ELF-1 (cell line): ENCODE measurements around the gene JAK1.
"Not testable (repeated sequence)": the region's sequence is repeated elsewhere in the genome, so short reads cannot be mapped to it uniquely, and the experiment has no call there.

ENCODE experiments used
- DNase-seq: peaks from one replicate; pipeline ENCODE4 v3.0.0-alpha.2; 2016; ENCODE audit warnings: low read depth, low spot score

JAK1 gene

GRCh38 chr1:64922336-64922735 is 44.0 kb downstream of the JAK1 start:
- DNase-seq = no peak

DNA sequence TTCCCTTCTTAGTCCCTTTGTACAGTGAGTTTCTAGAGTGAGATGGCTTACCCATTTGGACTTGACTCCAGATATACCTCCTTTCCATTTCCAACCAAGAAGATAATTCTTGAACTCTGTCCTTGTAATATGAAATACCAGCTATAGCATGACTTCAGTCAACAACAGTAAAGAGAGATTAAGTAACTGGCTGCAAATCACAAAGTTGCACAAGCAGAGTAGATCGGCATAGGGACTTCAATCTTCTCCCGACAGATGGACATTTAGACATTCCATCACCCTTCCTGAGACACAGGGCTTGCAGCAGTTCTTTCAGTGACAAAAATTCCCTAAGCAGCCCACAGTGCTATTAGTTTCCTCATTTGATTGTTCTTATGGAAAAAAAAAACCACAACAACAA is 44.6 kb downstream of the JAK1 start:
- no peak for DNase-seq

DNA sequence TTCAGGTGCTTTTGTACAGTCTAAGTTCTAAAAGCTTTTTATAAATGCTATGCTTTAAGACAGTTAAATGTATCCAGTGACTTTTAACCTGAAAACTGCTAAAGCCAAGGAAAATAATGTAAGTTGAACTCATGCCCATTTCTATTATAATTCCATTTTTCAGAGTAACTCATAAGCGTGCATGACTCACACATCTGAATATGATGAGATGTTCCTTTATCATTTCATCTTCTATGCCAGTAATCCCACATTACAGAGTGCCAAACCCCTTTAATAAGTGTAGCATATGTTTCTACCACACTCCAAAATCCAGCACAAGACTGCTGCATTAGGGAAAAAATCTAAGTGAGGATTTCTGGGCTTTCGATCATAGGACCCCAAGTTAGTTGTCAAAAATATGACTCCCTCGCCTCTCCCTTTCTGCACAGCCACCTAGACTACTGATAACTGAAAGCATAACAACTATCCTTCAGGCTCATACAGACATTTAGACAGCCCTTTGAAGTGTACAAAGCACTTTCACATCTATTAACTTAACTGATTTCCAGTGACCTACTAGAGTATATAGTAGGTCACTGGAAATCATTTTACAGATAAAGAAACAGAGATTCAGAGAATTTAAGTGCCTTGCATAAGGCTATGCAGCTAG is 45.3 kb downstream of the JAK1 start:
- no peak for DNase-seq

GRCh38 chr1:64919120-64919519 is 47.2 kb downstream of the JAK1 start:
- DNase-seq = not testable (repeated sequence)

- DNase-seq = no peak
Observed at GRCh38 chr1:64917907-64918306, 48.4 kb downstream of the JAK1 start.

GRCh38 chr1:64917328-64917861 is 49.0 kb downstream of the JAK1 start:
- DNase-seq = peak; percentile 32

DNA sequence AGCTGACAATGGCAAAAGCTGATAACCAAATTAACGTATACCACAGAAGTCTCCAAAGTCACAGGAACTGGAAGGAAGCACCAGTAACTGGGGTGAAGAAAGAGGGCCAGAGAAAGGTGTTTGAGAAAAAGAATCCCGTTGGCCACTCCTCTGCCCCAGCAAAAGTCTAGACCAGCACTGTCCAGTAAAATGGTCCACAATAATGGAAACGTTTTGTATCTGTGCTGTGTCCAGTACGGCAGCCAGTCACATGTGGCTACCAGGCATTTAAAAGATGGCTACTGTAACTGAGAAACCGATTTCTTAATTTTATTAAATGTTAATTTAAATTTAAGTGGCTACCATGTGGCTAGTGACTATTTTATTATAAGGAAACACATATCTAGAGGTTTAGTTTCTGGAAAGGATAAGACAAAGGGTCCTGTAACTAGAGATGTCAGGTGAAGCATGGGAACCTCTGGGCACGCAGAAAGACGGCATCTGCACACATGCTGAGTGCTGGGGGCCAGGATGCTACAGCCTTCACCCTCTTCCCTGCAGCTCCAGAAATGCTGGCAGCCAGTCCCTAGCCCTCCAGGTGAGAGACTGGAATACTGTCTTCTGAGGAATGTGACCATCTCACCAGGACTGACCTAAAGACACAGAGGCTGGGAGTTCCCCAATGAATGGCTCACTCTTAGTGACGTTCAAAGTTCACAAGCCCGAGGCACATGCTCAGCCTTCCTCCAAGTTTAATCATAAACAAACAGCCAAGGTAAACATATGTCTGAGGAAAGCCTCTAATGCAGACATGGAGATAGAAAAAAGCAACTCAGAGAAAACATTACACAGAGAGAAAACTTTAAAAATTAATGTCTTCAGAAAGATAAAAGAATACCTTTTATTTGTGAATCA is 50.7 kb downstream of the JAK1 start:
- peak; percentile 78 for DNase-seq

DNA sequence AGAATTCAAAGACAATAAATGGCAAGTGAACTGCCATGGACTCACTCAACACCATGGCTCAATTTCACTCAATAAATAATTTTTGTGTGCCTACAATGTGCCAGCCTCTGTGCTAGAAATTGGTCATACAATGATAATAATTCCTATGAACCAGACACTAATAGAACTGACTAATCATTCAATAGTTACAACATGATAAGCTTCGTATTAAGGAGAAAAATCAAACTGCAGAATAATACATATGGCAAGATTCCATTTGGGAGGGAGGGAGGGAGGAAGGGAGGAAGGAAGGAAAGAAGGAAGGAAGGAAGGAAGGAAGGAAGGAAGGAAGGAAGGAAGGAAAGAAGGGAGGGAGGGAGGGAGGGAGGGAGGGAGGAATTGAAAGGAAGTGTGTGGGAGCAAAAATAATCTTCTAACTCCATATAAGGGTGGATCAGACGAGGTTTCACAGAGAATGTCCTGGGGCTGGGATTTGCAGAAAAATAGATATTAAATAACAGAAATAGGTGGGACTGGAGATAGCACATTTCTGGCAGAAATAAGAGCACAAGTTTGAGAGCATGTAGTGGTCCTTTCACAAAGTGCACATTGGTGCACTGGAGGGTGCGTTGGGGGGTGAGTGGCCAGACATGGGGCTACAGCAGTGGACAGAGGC is 52.9 kb downstream of the JAK1 start:
- DNase-seq = no peak

DNA sequence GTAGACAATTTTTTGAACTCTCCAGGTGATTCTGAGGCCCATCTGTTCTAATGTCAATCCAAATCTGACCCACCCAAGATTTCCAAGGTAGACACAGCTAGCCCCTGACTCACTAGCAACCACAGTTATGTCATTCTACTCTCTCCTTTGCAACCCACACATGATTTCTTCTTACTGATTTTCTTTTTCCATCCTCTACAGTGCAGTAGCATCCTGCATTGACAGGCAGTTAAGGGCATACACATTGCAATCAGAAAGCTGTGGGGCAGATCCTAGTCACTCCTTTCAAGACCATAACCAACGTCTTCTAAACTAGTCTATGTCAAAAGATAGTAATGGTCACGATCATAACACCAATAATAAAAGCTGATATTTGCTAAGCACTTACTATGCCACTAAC is 54.2 kb downstream of the JAK1 start:
- DNase-seq = no peak

- DNase-seq = no peak
Observed at GRCh38 chr1:64911326-64911725, 55.0 kb downstream of the JAK1 start.

GRCh38 chr1:64909031-64909430 is 57.3 kb downstream of the JAK1 start:
- no peak for DNase-seq

- no peak for DNase-seq
Observed at GRCh38 chr1:64908575-64908974, 57.8 kb downstream of the JAK1 start.

- DNase-seq = no peak
Observed at GRCh38 chr1:64906447-64906846, 59.9 kb downstream of the JAK1 start.

DNA sequence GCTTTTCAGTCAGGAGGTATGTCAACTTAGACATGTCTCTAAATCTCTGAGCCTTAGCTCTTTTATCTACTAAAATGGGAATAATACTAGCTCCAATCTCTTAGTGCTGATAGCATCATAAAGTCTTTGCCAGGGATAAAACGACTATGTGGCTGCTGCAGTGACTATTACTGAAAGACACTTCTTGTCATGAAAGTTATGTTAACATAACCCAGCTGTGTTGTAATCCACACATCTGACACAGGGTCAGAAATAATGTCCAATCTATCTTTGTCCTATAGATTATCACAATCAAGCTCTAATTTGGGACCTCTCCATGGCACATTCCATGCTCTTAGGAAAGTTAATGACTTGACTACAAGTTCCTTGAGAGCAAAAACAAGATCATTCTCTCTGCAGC is 62.8 kb downstream of the JAK1 start:
- no peak for DNase-seq

DNA sequence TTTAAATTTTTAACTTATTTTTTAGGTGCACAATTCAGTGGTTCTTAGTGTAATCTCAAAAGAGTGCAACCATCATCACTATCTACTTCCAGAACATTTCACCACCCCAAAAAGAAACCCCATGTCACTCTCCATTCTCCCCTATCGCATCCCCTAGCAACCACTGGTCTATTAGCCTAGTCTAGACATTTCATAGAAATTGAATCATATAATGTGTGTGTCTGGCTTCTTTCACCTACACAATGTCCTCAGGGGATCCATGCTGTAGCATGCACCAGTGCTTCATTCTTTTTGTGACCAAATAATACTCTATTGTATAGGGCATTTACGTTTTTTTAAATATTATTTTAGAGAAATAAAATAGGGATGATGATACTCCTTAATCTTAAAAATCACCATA is 64.7 kb downstream of the JAK1 start:
- DNase-seq = no peak

GRCh38 chr1:64900916-64901315 is 65.4 kb downstream of the JAK1 start:
- peak; percentile 50 for DNase-seq

DNA sequence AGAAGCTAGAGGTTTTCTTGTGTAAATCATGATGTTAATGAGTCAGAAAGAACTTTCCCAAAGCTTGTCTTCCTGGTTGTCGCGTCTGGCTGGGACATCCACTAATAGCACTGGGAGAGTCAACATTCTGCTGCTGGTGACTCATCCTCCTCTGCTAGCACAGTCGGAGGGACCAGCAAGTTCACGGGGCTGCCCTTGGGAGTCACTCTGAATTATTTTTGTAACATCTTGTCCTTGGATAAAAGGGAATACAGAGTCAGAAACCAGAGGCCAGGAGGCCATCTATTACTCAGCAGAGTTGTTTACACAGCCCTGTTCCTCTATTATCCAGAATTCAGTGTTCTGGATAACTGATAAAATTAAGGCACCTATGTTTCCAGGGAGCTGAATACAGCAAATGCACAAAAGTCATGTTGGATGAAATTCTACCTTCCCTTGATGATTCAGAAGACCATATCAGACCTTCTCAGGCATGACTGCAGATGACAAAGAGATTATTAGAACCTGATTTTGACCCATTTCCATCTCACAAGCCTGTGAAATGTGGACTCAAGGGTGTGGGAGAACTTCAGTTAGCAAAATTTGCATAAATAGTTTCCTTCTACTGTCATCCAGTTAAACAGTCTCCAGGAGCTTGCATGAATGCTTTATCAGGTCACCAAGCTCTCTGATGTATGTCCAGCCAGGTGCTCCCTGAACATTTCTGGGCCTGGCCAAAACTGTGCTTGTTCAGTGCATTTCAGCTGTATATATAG is 68.1 kb downstream of the JAK1 start:
- DNase-seq = peak; percentile 56

DNA sequence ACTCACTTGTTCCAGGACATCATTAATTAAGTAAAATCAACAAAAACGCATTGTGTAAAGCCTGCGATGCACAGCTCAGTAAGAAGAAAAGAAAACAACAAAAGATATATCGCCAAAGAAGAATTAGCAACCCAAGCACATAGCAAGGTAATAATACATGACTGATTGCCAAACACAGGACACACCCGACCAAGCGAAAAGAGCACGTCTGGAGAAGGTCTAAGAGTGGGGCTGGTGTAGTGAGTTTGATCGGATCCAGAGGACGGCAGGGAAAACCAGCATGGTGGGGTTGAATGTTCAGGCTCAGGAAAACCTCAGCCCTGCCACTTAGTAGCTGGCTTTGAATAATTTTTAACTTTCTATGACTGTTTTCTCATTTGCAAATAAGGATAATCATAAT is 69.8 kb downstream of the JAK1 start:
- DNase-seq = no peak

GRCh38 chr1:64895500-64895899 is 70.8 kb downstream of the JAK1 start:
- no peak for DNase-seq

- DNase-seq = no peak
Observed at GRCh38 chr1:64894438-64895196, 71.7 kb downstream of the JAK1 start.

- no peak for DNase-seq
Observed at GRCh38 chr1:64893921-64894320, 72.4 kb downstream of the JAK1 start.
